Activated CD8-positive, alpha-beta T cell treated with anti-CD3 and anti-CD28 coated beads for 36 hours (primary cell): ENCODE data around the gene LIN7C. TPM values are rescaled to one million over a fixed set of nuclear protein-coding genes. Genes with fewer than 3 reads are reported as not detected.
A peak's percentile ranks its signal among the peaks of the same experiment; 100 is the strongest.

ENCODE experiments used
- ATAC-seq: fragments of 200-7000 bp; cut with Tn5 transposase; one replicate; pipeline ENCODE4 v1.10.0; 2021; ENCODE audit warnings: mild to moderate bottlenecking, moderate library complexity
- CTCF ChIA-PET: fragments of 350-600 bp; sonication (Branson Sonifier 250); formaldehyde crosslinking; loops from one replicate; lab custom pipeline; 2021; ENCODE audit warnings: antibody characterized with exemption; lab: Charles Lee
- POLR2A ChIA-PET: fragments of 350-600 bp; sonication (Branson Sonifier 250); formaldehyde crosslinking; loops from one replicate; lab custom pipeline; 2021; ENCODE audit warnings: antibody characterized with exemption; lab: Charles Lee
- DNase-seq: peaks from one replicate; pipeline ENCODE4 v3.0.0-alpha.2; 2020
- H3K27ac Mint-ChIP-seq: one replicate; pipeline ENCODE4 v1.8.0; 2021; ENCODE audit warnings: mild to moderate bottlenecking, mixed read lengths
- H3K27me3 Mint-ChIP-seq: one replicate; pipeline ENCODE4 v1.8.0; 2021; ENCODE audit warnings: mixed read lengths
- H3K36me3 Mint-ChIP-seq: one replicate; pipeline ENCODE4 v1.8.0; 2021; ENCODE audit warnings: low read depth, mixed read lengths
- H3K4me1 Mint-ChIP-seq: one replicate; pipeline ENCODE4 v1.8.0; 2021; ENCODE audit warnings: low read depth, mixed read lengths
- H3K4me3 Mint-ChIP-seq: one replicate; pipeline ENCODE4 v1.8.0; 2021; ENCODE audit warnings: mild to moderate bottlenecking, moderate library complexity, mixed read lengths
- H3K9me3 Mint-ChIP-seq: one replicate; pipeline ENCODE4 v1.8.0; 2021; ENCODE audit warnings: mixed read lengths
- intact Hi-C: fragments of 100-400 bp; cut with micrococcal nuclease; formaldehyde crosslinking; loops from one replicate; pipeline ENCODE4 v1.10.0; 2022
- total RNA-seq, 2 experiments: library from RNA; stranded (reverse); gene quantifications; one replicate each; pipeline ENCODE4 v1.2.3, GENCODE V29; 2021
- TF ChIP-seq, protein P1 (sequence below): fragments of 200-600 bp; IDR thresholded peaks from one replicate; pipeline ENCODE4 v1.8.0; 2022; ENCODE audit warnings: antibody characterized with exemption, mild to moderate bottlenecking

LIN7C gene
- total RNA-seq, 2 experiments from 2014 or later, result 26.9 to 28.9 TPM

DNA sequence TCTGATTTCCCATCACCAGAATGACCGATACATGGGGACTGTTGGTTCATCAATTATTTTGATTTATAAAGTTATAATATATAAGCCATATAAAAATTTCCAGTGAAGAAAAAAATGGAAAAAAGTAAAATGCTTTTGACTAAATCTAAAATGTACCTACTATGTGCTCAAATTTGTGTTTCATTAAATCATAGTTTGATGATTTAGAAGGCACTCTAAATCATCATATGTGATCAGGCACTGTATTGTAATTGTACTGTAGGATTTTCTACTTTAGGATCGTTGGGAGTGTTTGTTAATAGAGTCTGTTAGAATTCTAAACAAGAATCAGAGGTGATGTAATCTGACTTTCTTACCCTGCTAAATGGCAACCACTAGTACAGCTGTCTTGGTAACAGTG is 2.4 kb downstream of the LIN7C start:
- Mint-ChIP-seq H3K27me3 (no peaks in the 10 kb centered on the region), H3K36me3 (peaks cover 20% of the 10 kb centered on the region), H3K4me3 (peak overlapping the region; percentile 100), H3K27ac (peak overlapping the region; percentile 37), H3K4me1 (peaks cover 41% of the 10 kb centered on the region), H3K9me3 (no peaks in the 10 kb centered on the region)
- ATAC-seq (no peak), DNase-seq (no peak)
- ChIA-PET CTCF (interaction anchor here (1.6 kb wide), 1 partner anchor 18 kb away, joined by 7 read pairs; no protein-coding TSS in a partner anchor), POLR2A (interaction anchor here (0.5 kb wide), 1 partner anchor 164 kb away, joined by 3 read pairs; no protein-coding TSS in a partner anchor)
- intact Hi-C loops, result no loop called here
- TF ChIP-seq, protein P1, sequence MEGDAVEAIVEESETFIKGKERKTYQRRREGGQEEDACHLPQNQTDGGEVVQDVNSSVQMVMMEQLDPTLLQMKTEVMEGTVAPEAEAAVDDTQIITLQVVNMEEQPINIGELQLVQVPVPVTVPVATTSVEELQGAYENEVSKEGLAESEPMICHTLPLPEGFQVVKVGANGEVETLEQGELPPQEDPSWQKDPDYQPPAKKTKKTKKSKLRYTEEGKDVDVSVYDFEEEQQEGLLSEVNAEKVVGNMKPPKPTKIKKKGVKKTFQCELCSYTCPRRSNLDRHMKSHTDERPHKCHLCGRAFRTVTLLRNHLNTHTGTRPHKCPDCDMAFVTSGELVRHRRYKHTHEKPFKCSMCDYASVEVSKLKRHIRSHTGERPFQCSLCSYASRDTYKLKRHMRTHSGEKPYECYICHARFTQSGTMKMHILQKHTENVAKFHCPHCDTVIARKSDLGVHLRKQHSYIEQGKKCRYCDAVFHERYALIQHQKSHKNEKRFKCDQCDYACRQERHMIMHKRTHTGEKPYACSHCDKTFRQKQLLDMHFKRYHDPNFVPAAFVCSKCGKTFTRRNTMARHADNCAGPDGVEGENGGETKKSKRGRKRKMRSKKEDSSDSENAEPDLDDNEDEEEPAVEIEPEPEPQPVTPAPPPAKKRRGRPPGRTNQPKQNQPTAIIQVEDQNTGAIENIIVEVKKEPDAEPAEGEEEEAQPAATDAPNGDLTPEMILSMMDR, result no peak

DNA sequence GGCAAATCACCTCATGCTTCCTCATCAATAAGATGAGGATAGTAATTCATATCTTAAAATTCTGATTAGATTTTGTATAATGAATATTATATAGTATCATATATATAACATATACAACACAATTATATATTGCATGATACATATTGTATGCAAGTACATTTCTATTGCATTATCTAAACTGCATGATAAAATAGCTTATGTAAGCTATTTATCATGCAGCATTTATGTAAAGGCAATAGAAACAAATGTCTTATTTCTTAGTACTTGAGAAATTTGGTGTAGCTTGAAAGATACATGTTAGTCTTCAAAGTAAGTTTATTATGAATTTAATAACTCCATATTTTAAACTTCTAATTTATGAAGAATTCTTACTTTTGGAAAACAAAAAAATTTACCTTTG is 5.5 kb downstream of the LIN7C start:
- H3K36me3 Mint-ChIP-seq, result peaks cover 21% of the 10 kb centered on the region
- ChIA-PET CTCF (interaction anchor here (2.0 to 7.0 kb wide), 2 partner anchors 14 to 317 kb away, joined by 5 to 117 read pairs; no protein-coding TSS in a partner anchor), POLR2A (no interaction called here)
- DNase-seq (no peak), ATAC-seq (no peak)
- no peak overlapping the region for H3K27ac Mint-ChIP-seq
- H3K9me3 Mint-ChIP-seq, result no peaks in the 10 kb centered on the region
- H3K4me1 Mint-ChIP-seq, result peaks cover 37% of the 10 kb centered on the region
- intact Hi-C loops, result no loop called here
- TF ChIP-seq, protein P1, result no peak
- H3K27me3 Mint-ChIP-seq, result no peaks in the 10 kb centered on the region
- H3K4me3 Mint-ChIP-seq, result no peak overlapping the region

DNA sequence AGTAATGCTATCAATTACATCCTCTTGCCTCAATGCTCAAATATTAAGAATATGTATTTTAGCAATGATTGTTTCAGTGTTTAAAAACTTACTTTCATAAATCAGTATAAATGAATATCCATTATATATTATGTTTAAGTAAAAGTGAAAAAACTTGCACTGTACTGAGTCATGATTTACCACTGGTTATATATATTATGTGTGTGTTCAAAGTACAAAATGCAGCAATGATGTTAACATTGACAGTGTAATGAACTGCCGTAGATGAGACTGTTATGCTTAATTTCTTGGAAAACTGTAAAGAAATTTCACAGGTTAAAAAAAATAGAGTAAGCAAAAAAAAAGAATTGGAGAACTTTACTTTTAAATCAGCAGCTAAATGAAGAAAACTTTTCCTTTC is 8.7 kb downstream of the LIN7C start:
- TF ChIP-seq, protein P1, result peak; percentile 10
- ChIA-PET CTCF (interaction anchor here (0.6 to 7.0 kb wide), 12 partner anchors 11 to 314 kb away, joined by 3 to 117 read pairs (median 4); no protein-coding TSS in a partner anchor), POLR2A (interaction anchor here (0.5 to 1.6 kb wide), 2 partner anchors 9 kb away, joined by 3 to 6 read pairs; partner anchors contain the start of gene LIN7C)
- Mint-ChIP-seq H3K27me3 (no peaks in the 10 kb centered on the region), H3K36me3 (peaks cover 14% of the 10 kb centered on the region), H3K4me1 (peaks cover 22% of the 10 kb centered on the region), H3K4me3 (no peak overlapping the region), H3K9me3 (no peaks in the 10 kb centered on the region), H3K27ac (no peak overlapping the region)
- DNase-seq (no peak), ATAC-seq (no peak)
- intact Hi-C loops, result no loop called here

DNA sequence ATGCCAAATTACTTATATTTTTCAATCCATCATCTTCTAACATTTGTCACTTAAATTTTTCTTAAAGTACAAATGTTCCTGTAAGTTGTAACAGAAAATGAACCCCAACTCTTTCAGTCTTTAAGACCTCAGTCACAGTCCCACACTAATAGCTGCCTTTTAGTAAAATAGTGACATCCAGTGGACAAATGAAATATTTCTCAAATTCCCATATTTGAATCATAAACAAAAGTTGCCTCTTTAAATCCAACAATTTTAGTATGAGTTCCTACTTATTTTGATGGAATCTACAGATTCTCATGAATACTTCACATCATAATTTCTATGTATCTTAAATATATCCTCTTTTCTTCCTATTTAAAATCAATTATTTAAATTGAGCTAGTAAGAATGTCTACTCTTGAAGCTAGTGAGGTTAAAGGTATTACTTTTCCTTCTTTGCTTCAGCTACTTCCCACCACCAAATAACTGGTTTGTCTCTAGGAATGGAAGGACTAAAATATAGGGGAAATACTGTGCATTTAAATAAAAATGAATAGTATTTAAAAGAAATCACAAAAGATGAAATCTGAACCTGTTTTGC is 9.2 kb downstream of the LIN7C start:
- H3K36me3 Mint-ChIP-seq, result peaks cover 11% of the 10 kb centered on the region
- H3K4me3 Mint-ChIP-seq, result no peak overlapping the region
- ChIA-PET POLR2A (interaction anchor here (1.6 kb wide), 1 partner anchor 9 kb away, joined by 6 read pairs; the partner anchor contains the start of gene LIN7C), CTCF (interaction anchor here (0.7 to 7.0 kb wide), 12 partner anchors 10 to 314 kb away, joined by 3 to 117 read pairs (median 4); no protein-coding TSS in a partner anchor)
- no peak overlapping the region for H3K27ac Mint-ChIP-seq
- H3K9me3 Mint-ChIP-seq, result no peaks in the 10 kb centered on the region
- peaks cover 19% of the 10 kb centered on the region for H3K4me1 Mint-ChIP-seq
- intact Hi-C loops, result no loop called here
- DNase-seq, result no peak
- TF ChIP-seq, protein P1, result peak; percentile 56
- no peaks in the 10 kb centered on the region for H3K27me3 Mint-ChIP-seq
- peak; percentile 53 for ATAC-seq

DNA sequence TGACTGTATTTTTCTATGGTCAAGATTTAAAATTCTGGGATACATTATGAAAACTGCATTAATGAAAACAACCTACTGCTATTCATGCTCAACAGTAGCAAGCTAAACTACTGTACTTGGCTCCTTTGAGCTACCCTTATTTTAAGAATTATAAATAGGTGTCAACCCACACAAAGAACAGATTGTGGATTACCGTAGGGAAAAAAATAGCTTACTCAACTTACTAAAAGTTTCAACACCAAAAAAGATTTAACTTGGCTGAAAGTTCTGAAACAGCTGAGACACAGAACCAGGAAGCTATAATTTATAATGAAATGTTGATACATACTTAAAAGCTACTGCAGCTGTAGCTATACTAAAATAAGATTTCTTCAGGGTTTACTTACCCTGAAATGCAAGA is 10.1 kb downstream of the LIN7C start:
- ChIA-PET CTCF (interaction anchor here (0.6 to 7.0 kb wide), 8 partner anchors 9 to 313 kb away, joined by 3 to 117 read pairs (median 3); no protein-coding TSS in a partner anchor), POLR2A (interaction anchor here (1.6 kb wide), 1 partner anchor 10 kb away, joined by 6 read pairs; the partner anchor contains the start of gene LIN7C)
- Mint-ChIP-seq H3K4me3 (no peak overlapping the region), H3K4me1 (peaks cover 12% of the 10 kb centered on the region), H3K27me3 (no peaks in the 10 kb centered on the region), H3K27ac (no peak overlapping the region), H3K9me3 (no peaks in the 10 kb centered on the region), H3K36me3 (peaks cover 16% of the 10 kb centered on the region)
- ATAC-seq, result no peak
- intact Hi-C loops, result no loop called here
- DNase-seq, result no peak
- TF ChIP-seq, protein P1, result no peak
